B cell (primary cell): ENCODE results near the gene MIF. TPM values are rescaled to one million over a fixed set of nuclear protein-coding genes. Genes with fewer than 3 reads are reported as not detected.

Source experiments
- ATAC-seq: fragments of 200-7000 bp; cut with Tn5 transposase; one replicate; pipeline ENCODE4 v1.10.0; 2021; ENCODE audit warnings: low read depth, mild to moderate bottlenecking, moderate number of reproducible peaks, moderate library complexity
- CTCF ChIA-PET: fragments of 350-600 bp; sonication (Branson Sonifier 250); formaldehyde crosslinking; loops from one replicate; lab custom pipeline; 2021; ENCODE audit warnings: antibody characterized with exemption, inconsistent platforms; lab: Charles Lee
- POLR2A ChIA-PET: fragments of 350-600 bp; sonication (Branson Sonifier 250); formaldehyde crosslinking; loops from one replicate; lab custom pipeline; 2021; ENCODE audit warnings: antibody characterized with exemption; lab: Charles Lee
- DNase-seq: peaks from one replicate; pipeline ENCODE4 v3.0.0; 2013
- H2AFZ ChIP-seq: 2 replicates; pipeline ENCODE4 v1.6.1; 2012; ENCODE audit warnings: mild to moderate bottlenecking, low read depth, low read length; ENCODE audit not compliant: insufficient read depth, poor library complexity, severe bottlenecking
- H3K27ac ChIP-seq, 2 donors: 1 replicate in 1 of 2; 2 replicates in 1 of 2; pipeline ENCODE4 v1.5.1; 2012 to 2013; ENCODE audit warnings: low read length in 2 of 2, mild to moderate bottlenecking in 2 of 2, moderate library complexity in 1 of 2
- H3K27me3 ChIP-seq, 4 experiments: fragments of 200-600 bp in 1 of 4; sonication (generic) in 1 of 4; replicated peaks in 1 of 4; 1 replicate in 2 of 4; 2 replicates in 2 of 4; pipeline versions ENCODE4 v1.6.1 to v1.7.0; 2013 to 2016; ENCODE audit warnings: low read length in 3 of 4, mild to moderate bottlenecking in 2 of 4, mixed read lengths in 1 of 4, moderate library complexity in 1 of 4; ENCODE audit not compliant: insufficient read depth in 4 of 4, control insufficient read depth in 3 of 4; ENCODE audit errors: control extremely low read depth in 1 of 4
- H3K36me3 ChIP-seq, 2 experiments: replicated peaks in 1 of 2; 1 replicate in 1 of 2; 2 replicates in 1 of 2; pipeline versions ENCODE4 v1.6.1 to v1.7.1; 2013; ENCODE audit warnings: low read length in 1 of 2; ENCODE audit not compliant: insufficient read depth in 2 of 2, control insufficient read depth in 1 of 2; ENCODE audit errors: control extremely low read depth in 1 of 2, extremely low read depth in 1 of 2
- H3K4me1 ChIP-seq, 2 donors: fragments of 200-600 bp in 1 of 2; sonication (generic) in 1 of 2; 1 replicate in 1 of 2; 2 replicates in 1 of 2; pipeline versions ENCODE4 v1.5.1 to v1.6.1; 2013 to 2017; ENCODE audit warnings: low read length in 2 of 2; ENCODE audit not compliant: control insufficient read depth in 2 of 2, insufficient read depth in 2 of 2
- H3K4me2 ChIP-seq: replicated peaks from 2 replicates; pipeline ENCODE3; 2012; ENCODE audit warnings: mild to moderate bottlenecking, low read depth, low read length; ENCODE audit not compliant: poor library complexity, severe bottlenecking
- H3K4me3 ChIP-seq, 5 experiments: fragments of 200-600 bp in 1 of 5; sonication (generic) in 1 of 5; 1 replicate in 3 of 5; 2 replicates in 2 of 5; pipeline versions ENCODE4 v1.5.1 to v1.7.0; 2011 to 2016; ENCODE audit warnings: low read length in 4 of 5, mild to moderate bottlenecking in 4 of 5, low read depth in 2 of 5, control low read depth in 1 of 5, moderate library complexity in 1 of 5; ENCODE audit not compliant: insufficient read depth in 1 of 5; ENCODE audit errors: control extremely low read depth in 1 of 5, extremely low read depth in 1 of 5
- H3K79me2 ChIP-seq: fragments of 200-600 bp; sonication (generic); one replicate; pipeline ENCODE4 v1.6.0; 2016; ENCODE audit warnings: low read length; ENCODE audit not compliant: control insufficient read depth, insufficient read depth
- H3K9ac ChIP-seq: fragments of 200-600 bp; sonication (generic); 2 replicates; pipeline ENCODE4 v1.6.1; 2017; ENCODE audit warnings: mild to moderate bottlenecking, low read length, moderate library complexity
- H3K9me3 ChIP-seq, 3 donors: one replicate each; pipeline versions ENCODE4 v1.6.1 to v1.7.1; 2013; ENCODE audit warnings: low read length in 2 of 3; ENCODE audit not compliant: control insufficient read depth in 2 of 3, insufficient read depth in 1 of 3; ENCODE audit errors: control extremely low read depth in 1 of 3
- H4K20me1 ChIP-seq: 2 replicates; pipeline ENCODE4 v1.6.0; 2012; ENCODE audit warnings: mild to moderate bottlenecking, low read length; ENCODE audit not compliant: insufficient read depth, control insufficient read depth, poor library complexity, severe bottlenecking
- H3K27ac Mint-ChIP-seq: one replicate; pipeline ENCODE4 v1.8.0; 2021; ENCODE audit warnings: mixed read lengths
- H3K27me3 Mint-ChIP-seq: one replicate; pipeline ENCODE4 v1.8.0; 2021; ENCODE audit warnings: mixed read lengths
- H3K4me1 Mint-ChIP-seq: one replicate; pipeline ENCODE4 v1.8.0; 2021; ENCODE audit warnings: mixed read lengths
- H3K4me3 Mint-ChIP-seq: one replicate; pipeline ENCODE4 v1.8.0; 2021; ENCODE audit warnings: mixed read lengths
- H3K9me3 Mint-ChIP-seq: one replicate; pipeline ENCODE4 v1.8.0; 2022; ENCODE audit warnings: mixed read lengths; ENCODE audit not compliant: insufficient read depth
- CTCF ChIP-seq: fragments of 200-600 bp; IDR thresholded peaks from one replicate; pipeline ENCODE4 v1.8.0; 2022; ENCODE audit warnings: antibody characterized with exemption, mild to moderate bottlenecking
- EZH2 ChIP-seq: IDR thresholded peaks from 2 replicates; pipeline ENCODE4 v1.6.1; 2012; ENCODE audit warnings: borderline replicate concordance, low read depth, mild to moderate bottlenecking, moderate library complexity, low read length; ENCODE audit not compliant: insufficient read depth, poor library complexity, severe bottlenecking
- WGBS: methylation state at CpG from one replicate; pipeline ENCODE4 v1.1.5; 2013; ENCODE audit warnings: missing lambda C conversion rate; ENCODE audit not compliant: insufficient coverage; 5-methylcytosine and 5-hydroxymethylcytosine counted together
- intact Hi-C: fragments of 100-400 bp; cut with micrococcal nuclease; formaldehyde crosslinking; loops from one replicate; pipeline ENCODE4 v1.10.0; 2022
- polyA plus RNA-seq: library from polyadenylated mRNA; depleted of rRNA; stranded (reverse); fragments of >200 nt; gene quantifications from 2 replicates; pipeline ENCODE4 v1.2.3, GENCODE V29; 2012
- total RNA-seq, 2 donors: library from RNA; stranded (reverse); fragments of 120-200 nt in 1 of 2; gene quantifications; 1 replicate in 1 of 2; 2 replicates in 1 of 2; pipeline versions ENCODE4 v1.2.3 to v1.2.4, GENCODE V29; 2013 to 2022

Gene MIF
- total and polyA plus RNA-seq, 2 donors (not counting 1 experiment from before 2014, with no cell fraction given), result 143 to 272 TPM

DNA sequence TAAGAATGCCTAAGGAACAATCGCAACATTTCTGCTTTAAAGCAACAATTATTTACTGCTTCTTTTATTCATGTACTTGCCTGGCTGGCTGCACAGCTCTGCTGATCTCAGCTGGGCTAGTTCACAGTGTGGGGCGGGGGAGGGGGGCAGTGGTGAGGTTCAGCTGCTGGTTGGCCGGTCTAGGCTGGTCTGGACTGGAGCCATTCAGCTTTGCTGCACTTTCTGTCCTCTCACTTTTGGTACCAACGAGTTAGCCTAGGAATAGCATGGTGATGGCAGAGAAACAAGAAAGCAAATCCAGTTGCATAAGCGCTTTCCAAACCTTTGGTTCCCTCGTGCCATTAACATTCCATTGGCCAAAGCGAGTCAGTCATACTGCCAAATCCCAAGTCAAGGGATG is 16.0 kb upstream of the MIF start:
- POLR2A ChIA-PET, result no interaction called here

DNA sequence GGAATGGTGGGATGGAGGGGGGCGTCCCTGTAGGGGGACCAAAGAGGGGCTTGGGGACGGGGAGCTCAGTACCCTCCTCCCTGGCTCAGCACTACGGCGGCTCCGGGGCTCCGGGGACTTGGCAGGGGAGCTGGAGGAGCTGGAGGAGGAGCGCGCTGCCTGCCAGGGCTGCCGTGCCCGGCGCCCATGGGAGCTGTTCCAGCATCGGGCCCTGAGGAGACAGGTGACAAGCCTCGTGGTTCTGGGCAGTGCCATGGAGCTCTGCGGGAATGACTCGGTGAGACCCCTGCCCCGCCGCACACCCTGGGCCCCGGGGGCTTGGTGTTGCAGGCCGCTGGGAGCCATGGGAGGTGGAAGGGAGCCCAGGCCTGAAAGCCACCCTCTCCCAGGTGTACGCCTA is 11.8 kb upstream of the MIF start:
- Histone ChIP-seq H4K20me1 (no peaks in the 10 kb centered on the region), H3K9me3 (no peaks in the 10 kb centered on the region), H2AFZ (no peak overlapping the region), H3K36me3 (peaks cover 0 to 15% of the 10 kb centered on the region in 2 experiments), H3K79me2 (no peaks in the 10 kb centered on the region), H3K4me2 (no peak overlapping the region), H3K9ac (no peak overlapping the region), H3K27me3 (no peaks in the 10 kb centered on the region), H3K4me3 (no peak overlapping the region), H3K4me1 (no peaks in the 10 kb centered on the region), H3K27ac (no peak overlapping the region)
- H3K27ac Mint-ChIP-seq, result no peak overlapping the region
- CTCF ChIA-PET, result interaction anchor here (0.5 kb wide), 1 partner anchor 39 kb away, joined by 4 read pairs; no protein-coding TSS in a partner anchor
- no peak for TF ChIP-seq CTCF
- no peak for DNase-seq
- POLR2A ChIA-PET, result no interaction called here
- ATAC-seq, result no peak
- H3K4me1 Mint-ChIP-seq, result no peaks in the 10 kb centered on the region
- no peaks in the 10 kb centered on the region for H3K9me3 Mint-ChIP-seq
- H3K27me3 Mint-ChIP-seq, result no peaks in the 10 kb centered on the region
- intact Hi-C loops, result no loop called here
- H3K4me3 Mint-ChIP-seq, result no peak overlapping the region
- 94% methylated on average over 20 of the region's 20 CpGs for WGBS

More for the DNA sequence above, 16.0 kb upstream of the MIF start:
- Histone ChIP-seq H3K79me2 (no peaks in the 10 kb centered on the region), H3K4me2 (no peak overlapping the region), H3K36me3 (peaks cover 0 to 38% of the 10 kb centered on the region in 2 experiments), H3K9ac (no peak overlapping the region), H2AFZ (no peak overlapping the region), H3K4me3 (no peak overlapping the region), H4K20me1 (no peaks in the 10 kb centered on the region), H3K9me3 (no peaks in the 10 kb centered on the region), H3K27me3 (no peaks in the 10 kb centered on the region), H3K4me1 (no peaks in the 10 kb centered on the region), H3K27ac (no peak overlapping the region)
- intact Hi-C loops, result no loop called here
- TF ChIP-seq EZH2, result no peak
- TF ChIP-seq CTCF, result no peak
- DNase-seq, result no peak
- Mint-ChIP-seq H3K27me3 (no peaks in the 10 kb centered on the region), H3K9me3 (no peaks in the 10 kb centered on the region), H3K4me3 (no peak overlapping the region), H3K27ac (no peak overlapping the region), H3K4me1 (no peaks in the 10 kb centered on the region)
- CTCF ChIA-PET, result no interaction called here
- 94% methylated on average over 6 of the region's 7 CpGs for WGBS
- no peak for ATAC-seq
